Coronary artery (tissue), 2 donors: ENCODE data around the gene GSTM1.
"Not testable (repeated sequence)": the region's sequence is repeated elsewhere in the genome, so short reads cannot be mapped to it uniquely, and the experiment has no call there.

Source experiments
- DNase-seq: peaks from one replicate; pipeline ENCODE4 v3.0.0-alpha.2; 2017; ENCODE audit warnings: low spot score
- H3K27ac ChIP-seq, 2 donors: fragments of 200-600 bp; sonication (generic); one replicate each; pipeline ENCODE4 v1.5.1; 2016 to 2019
- H3K4me3 ChIP-seq: fragments of 200-600 bp; sonication (generic); 2 replicates; pipeline ENCODE4 v1.5.1; 2016; ENCODE audit warnings: mild to moderate bottlenecking, moderate library complexity
- TF ChIP-seq, protein P1 (sequence below): fragments of 200-600 bp; sonication (generic); IDR thresholded peaks from one replicate; pipeline ENCODE4 v1.5.1; 2019; ENCODE audit warnings: antibody characterized with exemption

GSTM1 gene

DNA sequence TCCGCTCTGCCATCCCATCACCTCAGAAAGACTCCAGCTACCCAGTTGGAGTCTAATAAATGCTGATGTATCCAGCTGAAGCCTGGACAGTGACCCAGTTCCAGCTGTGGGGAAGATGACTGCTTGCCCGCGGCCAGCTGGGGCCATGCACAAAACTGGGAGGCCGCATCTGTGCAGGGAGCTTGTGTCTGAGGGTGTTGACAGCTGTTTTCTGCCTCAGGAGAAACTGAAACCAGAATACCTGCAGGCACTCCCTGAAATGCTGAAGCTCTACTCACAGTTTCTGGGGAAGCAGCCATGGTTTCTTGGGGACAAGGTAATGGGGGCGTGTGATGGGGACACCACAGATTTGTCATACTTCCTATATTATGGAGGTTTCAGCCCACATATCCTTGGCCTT, 16.6 kb upstream of the GSTM1 start:
- H3K27ac ChIP-seq: no peak overlapping the region
- TF ChIP-seq, protein P1, sequence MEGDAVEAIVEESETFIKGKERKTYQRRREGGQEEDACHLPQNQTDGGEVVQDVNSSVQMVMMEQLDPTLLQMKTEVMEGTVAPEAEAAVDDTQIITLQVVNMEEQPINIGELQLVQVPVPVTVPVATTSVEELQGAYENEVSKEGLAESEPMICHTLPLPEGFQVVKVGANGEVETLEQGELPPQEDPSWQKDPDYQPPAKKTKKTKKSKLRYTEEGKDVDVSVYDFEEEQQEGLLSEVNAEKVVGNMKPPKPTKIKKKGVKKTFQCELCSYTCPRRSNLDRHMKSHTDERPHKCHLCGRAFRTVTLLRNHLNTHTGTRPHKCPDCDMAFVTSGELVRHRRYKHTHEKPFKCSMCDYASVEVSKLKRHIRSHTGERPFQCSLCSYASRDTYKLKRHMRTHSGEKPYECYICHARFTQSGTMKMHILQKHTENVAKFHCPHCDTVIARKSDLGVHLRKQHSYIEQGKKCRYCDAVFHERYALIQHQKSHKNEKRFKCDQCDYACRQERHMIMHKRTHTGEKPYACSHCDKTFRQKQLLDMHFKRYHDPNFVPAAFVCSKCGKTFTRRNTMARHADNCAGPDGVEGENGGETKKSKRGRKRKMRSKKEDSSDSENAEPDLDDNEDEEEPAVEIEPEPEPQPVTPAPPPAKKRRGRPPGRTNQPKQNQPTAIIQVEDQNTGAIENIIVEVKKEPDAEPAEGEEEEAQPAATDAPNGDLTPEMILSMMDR: no peak
- no peak for DNase-seq
- H3K4me3 ChIP-seq: no peak overlapping the region

DNA sequence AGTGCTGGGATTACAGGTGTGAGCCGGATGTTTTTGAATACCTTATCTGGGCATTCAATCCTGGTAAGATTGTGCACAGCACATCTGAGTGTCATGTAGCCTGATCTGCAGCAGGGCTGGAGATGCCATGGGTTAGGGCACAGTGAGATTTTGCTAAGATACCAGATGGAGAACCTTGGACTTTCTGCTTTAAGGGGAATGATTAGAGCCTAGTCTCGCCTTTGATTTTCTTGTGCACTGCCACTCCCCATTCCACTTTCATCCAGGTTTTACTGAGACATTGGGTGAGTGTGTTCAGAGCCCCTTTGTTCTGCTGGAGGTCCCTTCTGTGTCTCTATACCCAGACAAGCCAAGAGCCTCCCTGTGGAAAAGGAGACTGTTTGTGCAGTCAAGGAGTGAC, 13.8 kb upstream of the GSTM1 start:
- not testable (repeated sequence) for DNase-seq, H3K27ac ChIP-seq, H3K4me3 ChIP-seq

DNA sequence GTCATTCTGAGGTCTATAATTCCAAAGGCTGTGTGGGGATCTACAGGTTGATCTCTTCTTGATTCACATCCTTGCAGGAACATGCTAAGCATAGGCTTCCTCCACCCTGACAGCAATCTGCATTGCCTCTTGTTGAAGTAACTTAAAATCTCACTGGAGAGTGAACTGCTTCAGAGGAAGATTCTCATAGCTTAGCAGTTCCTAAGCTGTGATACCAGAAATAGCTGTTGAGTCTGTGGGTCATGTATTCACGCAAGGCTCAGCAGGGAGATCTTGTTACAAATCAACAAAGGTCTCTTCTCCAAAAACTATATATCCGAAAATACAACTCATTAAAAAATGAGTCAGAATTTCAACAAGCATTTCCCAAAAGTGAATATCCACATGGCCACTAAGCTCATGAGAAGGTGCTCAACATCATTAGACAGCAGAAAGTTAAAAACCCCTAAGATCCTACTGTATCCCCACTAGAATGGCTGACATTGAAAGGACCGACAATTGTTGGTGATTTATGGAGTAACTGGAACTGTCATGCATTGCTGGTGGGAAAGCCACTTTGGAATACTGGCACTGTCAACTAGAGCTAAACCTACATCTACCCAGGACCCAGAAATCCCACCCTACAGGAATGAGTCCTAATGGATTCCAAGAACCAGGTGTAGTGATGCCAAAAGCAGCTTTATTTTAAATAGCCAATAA, 10.8 kb upstream of the GSTM1 start:
- DNase-seq, H3K27ac ChIP-seq, H3K4me3 ChIP-seq: not testable (repeated sequence)

DNA sequence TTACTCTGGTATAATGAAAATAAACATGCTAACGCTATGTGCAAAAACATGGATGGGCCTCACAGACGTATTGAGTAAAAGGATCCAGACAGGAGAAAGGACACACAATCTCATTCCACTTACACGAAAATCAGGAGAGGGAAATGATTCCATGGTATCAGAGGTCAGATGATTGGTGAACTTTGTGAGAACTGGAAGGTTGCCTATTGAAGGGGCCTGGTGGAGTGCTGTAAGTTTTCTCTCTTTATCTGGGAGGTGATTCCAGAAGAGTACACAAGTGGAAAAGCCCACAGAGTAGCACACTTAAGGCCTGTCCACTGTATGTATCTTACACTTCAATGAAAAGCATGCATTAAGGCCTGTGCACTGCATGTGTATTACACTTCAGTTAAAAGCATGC, 10.2 kb upstream of the GSTM1 start:
- no peak for DNase-seq
- TF ChIP-seq, protein P1: no peak

DNA sequence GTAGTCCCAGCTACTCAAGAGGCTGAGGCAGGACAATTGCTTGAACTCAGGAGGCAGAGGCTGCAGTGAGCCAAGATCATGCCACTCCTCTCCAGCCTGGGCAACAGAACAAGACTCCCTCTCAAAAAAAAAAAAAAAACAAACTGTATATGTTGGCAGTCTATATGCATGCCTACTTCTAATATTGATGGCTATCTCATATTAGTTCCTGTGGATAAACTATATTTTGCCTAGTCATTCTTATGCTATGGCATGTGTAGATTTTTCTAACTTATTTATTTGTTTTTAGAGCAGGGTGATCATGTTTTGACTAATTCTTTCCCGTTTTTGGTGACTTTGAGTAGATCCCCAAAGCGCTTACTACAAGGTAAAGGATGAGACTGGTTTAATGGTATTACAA, 9.0 kb upstream of the GSTM1 start:
- not testable (repeated sequence) for DNase-seq, H3K4me3 ChIP-seq, H3K27ac ChIP-seq

More for the DNA sequence above, 10.2 kb upstream of the GSTM1 start:
- Histone ChIP-seq H3K27ac (no peak overlapping the region), H3K4me3 (no peak overlapping the region)

DNA sequence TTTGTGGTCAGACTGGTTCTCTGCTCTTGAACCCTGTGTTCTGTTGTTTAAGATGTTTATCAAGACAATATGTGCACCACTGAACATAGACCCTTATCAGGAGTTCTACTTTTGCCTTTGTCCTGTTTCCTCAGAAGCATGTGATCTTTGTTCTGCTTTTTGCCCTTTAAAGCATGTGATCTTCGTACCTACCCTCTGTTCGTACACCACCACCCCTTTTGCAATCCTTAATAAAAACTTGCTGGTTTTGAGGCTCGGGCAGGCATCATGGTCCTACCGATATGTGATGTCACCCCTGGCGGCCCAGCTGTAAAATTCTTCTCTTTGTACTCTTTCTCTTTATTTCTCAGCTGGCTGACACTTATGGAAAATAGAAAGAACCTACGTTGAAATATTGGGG, 2.8 kb upstream of the GSTM1 start:
- not testable (repeated sequence) for H3K27ac ChIP-seq, H3K4me3 ChIP-seq, DNase-seq

DNA sequence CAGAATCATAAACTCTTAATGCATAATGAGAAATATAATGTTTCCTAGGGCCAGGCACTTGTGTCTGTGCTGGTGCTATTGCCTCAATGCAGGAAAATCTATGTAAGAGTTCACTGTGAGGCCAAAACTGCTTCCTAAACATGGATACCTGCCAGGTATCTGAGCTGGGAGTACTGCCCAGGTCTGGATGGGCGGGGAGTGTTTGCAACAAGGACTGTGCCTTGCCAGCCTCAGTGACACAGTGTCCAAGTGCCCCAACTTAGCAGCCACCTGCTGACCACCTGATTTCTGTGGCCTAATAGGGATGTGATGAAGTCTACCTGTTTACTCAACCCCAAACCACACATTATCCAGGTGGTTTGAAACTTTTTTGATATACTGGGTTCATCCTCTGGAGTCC, 2.2 kb upstream of the GSTM1 start:
- H3K27ac ChIP-seq, DNase-seq: not testable (repeated sequence)

DNA sequence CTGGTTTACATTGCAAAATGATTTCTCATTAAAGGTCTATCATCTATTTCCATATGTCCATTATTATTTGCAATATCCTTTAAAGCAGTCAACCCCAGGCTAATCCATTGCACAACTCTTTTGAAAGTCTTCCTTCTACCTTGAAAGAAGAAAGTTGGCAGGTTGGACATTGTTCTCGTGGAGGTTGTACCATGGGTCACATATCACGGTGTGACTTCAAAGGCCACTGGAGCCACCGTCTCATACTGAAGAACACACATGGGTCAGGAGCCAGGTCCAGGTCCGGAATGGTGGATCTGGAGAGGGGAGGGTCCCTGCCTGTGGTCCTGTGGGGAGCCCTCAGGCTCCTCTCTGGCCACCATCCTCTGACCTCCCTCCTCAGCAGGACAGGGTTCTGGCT, 1.7 kb upstream of the GSTM1 start:
- H3K27ac ChIP-seq, DNase-seq, H3K4me3 ChIP-seq: not testable (repeated sequence)

More for the DNA sequence above, 2.2 kb upstream of the GSTM1 start:
- H3K4me3 ChIP-seq: not testable (repeated sequence)

DNA sequence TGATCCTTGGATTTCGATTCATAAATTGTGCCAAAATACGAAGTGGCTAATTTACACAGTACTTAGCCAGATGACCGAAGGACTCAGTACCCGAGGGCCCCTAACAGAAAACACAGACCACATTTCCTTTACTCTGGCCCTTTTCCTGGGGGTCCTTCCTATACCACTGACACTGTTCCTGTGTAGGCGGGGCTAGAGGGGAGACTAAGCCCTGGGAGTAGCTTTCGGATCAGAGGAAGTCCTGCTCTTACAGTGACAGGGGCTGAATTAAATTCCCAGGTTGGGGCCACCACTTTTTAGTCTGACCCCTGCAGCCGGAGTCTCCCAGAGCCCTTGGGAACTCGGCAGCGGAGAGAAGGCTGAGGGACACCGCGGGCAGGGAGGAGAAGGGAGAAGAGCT, 508 bp upstream of the GSTM1 start:
- not testable (repeated sequence) for DNase-seq
- Histone ChIP-seq H3K4me3 (peak overlapping the region; percentile 74), H3K27ac (peak overlapping the region in 1 of 2 donors; percentile 85)

DNA sequence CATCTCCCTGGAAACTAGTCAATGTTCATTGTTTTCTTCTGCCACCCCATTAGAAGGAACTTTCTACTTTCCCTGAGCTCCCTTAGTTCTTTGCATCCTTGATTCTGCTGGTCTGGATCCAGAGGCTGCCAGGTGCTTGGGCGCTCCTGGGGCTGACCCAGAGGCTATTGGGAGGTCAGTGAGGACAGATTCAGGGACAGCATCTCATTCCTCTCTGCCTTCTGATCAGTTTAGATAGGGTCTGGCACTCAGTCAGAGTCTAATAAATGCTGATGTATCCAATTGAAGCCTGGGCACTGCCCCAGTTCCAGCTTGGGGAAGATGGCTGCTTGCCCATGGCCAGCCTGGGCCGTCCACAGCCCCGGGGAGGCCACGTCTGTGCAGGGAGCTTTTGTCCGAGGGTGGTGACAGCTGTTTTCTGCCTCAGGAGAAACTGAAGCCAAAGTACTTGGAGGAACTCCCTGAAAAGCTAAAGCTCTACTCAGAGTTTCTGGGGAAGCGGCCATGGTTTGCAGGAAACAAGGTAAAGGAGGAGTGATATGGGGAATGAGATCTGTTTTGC, 2.3 kb downstream of the GSTM1 start:
- no peak for DNase-seq
- TF ChIP-seq, protein P1: no peak
- H3K4me3 ChIP-seq: no peak overlapping the region
- H3K27ac ChIP-seq: no peak overlapping the region

DNA sequence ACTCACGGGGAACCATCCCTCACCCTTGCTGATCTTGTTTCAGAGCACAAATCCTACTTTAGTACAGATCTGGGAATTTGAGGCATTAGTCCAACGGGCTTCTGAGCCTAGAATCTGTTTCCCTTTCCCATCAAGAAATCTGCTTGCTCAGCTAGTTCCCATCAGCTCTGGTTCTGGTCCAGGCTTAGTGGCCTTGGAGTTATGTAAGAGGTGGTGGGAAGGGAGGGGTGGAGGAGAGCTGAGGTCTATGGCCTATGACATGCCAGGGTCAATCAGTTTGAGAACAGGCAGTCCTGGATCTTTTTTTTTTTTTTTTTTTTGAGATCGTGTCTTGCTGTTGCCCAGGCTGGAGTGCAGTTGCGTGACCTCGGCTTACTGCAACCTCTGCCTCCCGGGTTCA, 4.1 kb downstream of the GSTM1 start:
- Histone ChIP-seq H3K4me3 (no peak overlapping the region), H3K27ac (no peak overlapping the region)
- DNase-seq: no peak
- TF ChIP-seq, protein P1: no peak

DNA sequence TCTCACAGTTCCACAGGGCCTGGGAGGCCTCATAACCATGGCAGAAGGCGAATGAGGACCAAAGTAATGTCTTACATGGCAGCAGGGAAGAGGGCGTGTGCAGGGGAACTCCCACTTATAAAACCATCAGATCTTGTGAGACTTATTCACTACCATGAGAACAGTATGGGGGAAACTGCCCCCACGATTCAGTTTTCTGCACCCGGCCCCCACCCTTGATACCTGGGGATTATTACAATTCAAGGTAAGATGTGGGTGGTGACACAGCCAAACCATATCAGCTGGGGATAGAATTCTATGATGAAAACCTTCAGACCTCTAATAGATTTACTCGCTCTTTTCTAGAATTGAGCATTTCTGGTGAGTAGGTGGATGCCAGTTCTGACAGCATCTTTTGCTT, 6.8 kb downstream of the GSTM1 start:
- H3K4me3 ChIP-seq, H3K27ac ChIP-seq, DNase-seq: not testable (repeated sequence)

DNA sequence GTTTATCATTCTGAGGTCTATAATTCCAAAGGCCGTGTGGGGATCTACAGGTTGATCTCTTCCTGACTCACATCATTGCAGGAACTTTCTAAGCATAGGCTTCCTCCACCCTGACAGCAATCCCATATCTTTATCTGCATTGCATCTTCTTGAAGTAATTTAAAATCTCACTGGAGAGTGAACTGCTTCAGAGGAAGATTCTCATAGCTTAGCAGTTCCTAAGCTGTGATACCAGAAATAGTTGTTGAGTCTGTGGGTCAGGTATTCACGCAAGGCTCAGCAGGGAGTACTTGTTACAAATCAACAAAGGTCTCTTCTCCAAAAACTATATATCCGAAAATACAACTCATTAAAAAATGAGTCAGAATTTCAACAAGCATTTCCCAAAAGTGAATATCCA, 7.5 kb downstream of the GSTM1 start:
- not testable (repeated sequence) for H3K27ac ChIP-seq, H3K4me3 ChIP-seq, DNase-seq
